ENCODE data around the gene CENPP.

DNA sequence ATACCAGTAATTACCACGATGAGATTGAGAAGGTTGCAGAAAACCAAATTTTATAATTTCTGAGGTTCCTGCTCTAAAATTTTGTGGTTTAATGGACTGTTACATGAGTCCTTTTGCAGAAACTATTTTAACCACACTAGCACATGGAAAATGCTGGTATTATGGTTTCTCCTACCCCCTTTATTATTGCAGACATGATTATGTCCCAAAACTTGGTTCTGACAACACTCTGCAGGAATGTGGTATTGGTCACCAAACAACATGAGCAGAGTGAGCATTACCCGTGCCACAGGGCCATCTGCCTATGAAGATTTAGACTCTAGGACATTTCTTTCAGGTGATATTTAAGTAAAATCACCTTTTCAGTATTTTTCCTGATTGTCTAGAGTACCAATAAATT lies 212.8 kb downstream of the CENPP start:
- TF ChIP-seq, protein P1, sequence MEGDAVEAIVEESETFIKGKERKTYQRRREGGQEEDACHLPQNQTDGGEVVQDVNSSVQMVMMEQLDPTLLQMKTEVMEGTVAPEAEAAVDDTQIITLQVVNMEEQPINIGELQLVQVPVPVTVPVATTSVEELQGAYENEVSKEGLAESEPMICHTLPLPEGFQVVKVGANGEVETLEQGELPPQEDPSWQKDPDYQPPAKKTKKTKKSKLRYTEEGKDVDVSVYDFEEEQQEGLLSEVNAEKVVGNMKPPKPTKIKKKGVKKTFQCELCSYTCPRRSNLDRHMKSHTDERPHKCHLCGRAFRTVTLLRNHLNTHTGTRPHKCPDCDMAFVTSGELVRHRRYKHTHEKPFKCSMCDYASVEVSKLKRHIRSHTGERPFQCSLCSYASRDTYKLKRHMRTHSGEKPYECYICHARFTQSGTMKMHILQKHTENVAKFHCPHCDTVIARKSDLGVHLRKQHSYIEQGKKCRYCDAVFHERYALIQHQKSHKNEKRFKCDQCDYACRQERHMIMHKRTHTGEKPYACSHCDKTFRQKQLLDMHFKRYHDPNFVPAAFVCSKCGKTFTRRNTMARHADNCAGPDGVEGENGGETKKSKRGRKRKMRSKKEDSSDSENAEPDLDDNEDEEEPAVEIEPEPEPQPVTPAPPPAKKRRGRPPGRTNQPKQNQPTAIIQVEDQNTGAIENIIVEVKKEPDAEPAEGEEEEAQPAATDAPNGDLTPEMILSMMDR (IDR thresholded peaks at IDR 0.05; ENCODE audit: low read depth, low read length) = no peak
- no peak for TF ChIP-seq EZH2phosphoT487 (IDR thresholded peaks at IDR 0.05; ENCODE audit: low read depth)
